GM19238 (cell line): Measurements from ENCODE around the gene WARS2.
"Not testable (repeated sequence)": the region's sequence is repeated elsewhere in the genome, so short reads cannot be mapped to it uniquely, and the experiment has no call there.

ENCODE experiments used
- DNase-seq: peaks from one replicate; pipeline ENCODE4 v3.0.0; 2011; ENCODE audit warnings: low spot score; ENCODE audit not compliant: insufficient read length

WARS2 gene

DNA sequence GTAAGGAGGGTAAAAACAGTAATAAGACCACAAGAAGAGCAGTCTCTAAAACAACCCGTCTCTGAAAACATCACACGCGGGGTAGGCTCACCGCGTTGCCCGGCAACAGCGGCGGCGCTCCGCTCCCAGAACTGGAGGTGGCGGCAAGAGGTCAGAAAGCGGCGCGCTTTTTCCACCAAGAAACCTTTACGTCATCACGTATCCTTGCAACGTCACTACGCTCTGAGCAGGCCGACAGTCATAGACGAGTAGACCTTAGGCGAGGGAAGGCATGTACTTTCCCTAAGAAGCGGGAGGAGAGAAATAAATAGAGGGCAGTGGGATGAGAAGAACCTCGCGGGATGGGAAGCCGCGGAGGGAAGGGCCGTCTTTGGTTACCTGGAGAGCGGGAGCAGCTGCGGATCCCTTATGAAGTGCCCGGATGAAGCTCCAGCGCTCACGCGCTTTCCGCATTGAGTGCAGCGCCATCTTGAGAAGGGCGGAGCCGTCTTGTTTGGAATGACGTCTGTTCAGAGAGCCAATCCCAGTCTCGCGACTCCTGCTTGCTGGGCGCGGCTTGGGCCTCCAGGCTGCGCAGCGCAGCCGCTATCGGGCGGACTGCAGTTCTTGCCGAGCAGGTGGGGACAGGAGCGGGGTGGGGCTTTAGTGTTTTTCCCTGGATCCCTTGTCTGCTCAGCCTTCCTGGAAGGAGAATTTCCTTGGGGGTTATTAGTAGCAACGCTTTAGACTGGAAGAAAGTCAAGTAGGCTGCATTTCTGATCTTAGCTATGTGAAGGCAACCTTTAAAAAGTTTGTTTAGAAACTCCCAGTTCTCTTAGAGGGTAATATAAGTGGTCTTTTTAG is at the start of gene WARS2:
TSS of gene WARS2 (minus strand) at position 477 of the 843 bp plus-strand sequence. CDS start at position 468, 9 bp downstream.
- peak; percentile 80 for DNase-seq

GRCh38 chr1:119188926-119189325 is 48.5 kb upstream of the WARS2 start:
- DNase-seq, result no peak

- DNase-seq, result no peak
Observed at GRCh38 chr1:119187416-119187815, 47.0 kb upstream of the WARS2 start.

DNA sequence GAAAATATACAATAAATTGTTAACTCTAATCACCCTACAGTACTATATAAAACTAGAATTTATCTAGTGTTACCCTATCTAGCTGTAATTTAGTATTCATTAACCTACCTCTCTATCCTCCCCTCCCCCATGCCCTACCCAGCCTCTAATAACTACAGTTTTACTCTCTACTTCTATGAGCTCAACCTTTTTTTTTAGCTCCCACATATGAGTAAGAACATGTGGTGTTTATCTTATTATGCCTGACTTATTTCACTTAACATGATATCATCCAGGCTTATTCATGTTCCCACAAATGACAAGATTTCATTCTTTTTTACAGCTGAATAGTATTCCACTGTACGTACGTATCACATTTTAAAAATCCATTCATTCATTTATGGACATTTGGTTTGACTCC is 46.0 kb upstream of the WARS2 start:
- DNase-seq, result no peak

GRCh38 chr1:119184972-119185371 is 44.5 kb upstream of the WARS2 start:
- no peak for DNase-seq

GRCh38 chr1:119181218-119181617 is 40.8 kb upstream of the WARS2 start:
- no peak for DNase-seq

DNA sequence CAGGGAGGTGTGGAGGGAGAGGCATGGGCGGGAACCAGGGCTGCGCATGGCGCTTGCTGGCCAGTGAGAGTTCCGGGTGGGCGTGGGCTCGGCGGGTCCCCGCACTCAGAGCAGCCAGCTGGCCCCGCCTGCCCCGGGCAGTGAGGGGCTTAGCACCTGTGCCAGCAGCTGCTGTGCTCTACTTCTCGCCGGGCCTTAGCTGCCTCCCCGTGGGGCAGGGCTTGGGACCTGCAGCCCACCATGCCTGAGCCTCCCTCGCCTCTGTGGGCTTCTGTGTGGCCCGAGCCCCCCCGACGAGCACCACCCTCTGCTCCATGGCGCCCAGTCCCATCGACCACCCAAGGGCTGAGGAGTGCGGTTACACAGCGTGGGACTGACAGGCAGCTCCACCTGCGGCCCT is 38.6 kb upstream of the WARS2 start:
- DNase-seq, result no peak

GRCh38 chr1:119172927-119173326 is 32.5 kb upstream of the WARS2 start:
- DNase-seq, result not testable (repeated sequence)

- DNase-seq, result not testable (repeated sequence)
Observed at GRCh38 chr1:119171381-119172010, 31.0 kb upstream of the WARS2 start.

DNA sequence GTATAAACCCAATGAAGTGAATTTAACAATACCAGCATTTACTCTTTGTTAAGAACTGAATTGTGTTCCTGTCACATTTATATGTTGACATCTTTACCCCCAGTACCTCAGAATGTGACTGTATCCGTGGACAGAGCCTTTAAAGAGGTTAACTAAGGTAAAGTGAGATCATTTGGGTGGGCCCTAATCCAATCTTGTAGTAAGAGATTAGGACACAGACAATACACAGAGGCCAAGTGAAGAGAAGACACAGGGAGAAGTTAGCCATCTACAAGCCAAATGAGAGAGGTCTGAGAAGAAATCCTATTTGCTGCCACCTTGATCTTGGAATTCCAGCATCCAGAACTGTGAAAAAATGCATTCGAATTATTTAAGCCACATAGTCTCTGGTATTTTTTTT is 22.9 kb upstream of the WARS2 start:
- no peak for DNase-seq

DNA sequence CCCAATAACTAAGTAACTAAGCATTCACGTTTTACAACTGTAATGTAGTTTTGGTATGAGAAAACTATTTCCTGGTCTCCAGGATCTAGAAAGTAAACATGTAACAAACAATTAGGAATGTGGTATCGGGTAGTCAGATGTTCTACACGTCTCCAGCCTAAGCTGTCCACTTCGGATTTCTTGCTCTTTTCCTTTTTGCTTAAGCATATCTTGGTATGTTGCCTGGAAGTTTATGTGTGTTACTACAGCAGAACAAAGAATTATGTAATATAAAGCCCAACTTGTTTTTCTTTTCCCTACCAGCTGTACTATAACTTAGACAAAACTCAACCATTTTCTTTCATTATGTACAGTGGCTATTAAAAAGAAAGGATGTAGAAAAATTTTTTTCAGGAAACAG is 20.4 kb upstream of the WARS2 start:
- no peak for DNase-seq

- DNase-seq, result no peak
Observed at GRCh38 chr1:119160409-119160808, 20.0 kb upstream of the WARS2 start.

- no peak for DNase-seq
Observed at GRCh38 chr1:119159966-119160365, 19.5 kb upstream of the WARS2 start.

- no peak for DNase-seq
Observed at GRCh38 chr1:119159111-119159510, 18.7 kb upstream of the WARS2 start.

GRCh38 chr1:119156761-119157160 is 16.3 kb upstream of the WARS2 start:
- not testable (repeated sequence) for DNase-seq

- DNase-seq, result not testable (repeated sequence)
Observed at GRCh38 chr1:119155069-119155468, 14.6 kb upstream of the WARS2 start.

- no peak for DNase-seq
Observed at GRCh38 chr1:119150150-119150549, 9.7 kb upstream of the WARS2 start.

DNA sequence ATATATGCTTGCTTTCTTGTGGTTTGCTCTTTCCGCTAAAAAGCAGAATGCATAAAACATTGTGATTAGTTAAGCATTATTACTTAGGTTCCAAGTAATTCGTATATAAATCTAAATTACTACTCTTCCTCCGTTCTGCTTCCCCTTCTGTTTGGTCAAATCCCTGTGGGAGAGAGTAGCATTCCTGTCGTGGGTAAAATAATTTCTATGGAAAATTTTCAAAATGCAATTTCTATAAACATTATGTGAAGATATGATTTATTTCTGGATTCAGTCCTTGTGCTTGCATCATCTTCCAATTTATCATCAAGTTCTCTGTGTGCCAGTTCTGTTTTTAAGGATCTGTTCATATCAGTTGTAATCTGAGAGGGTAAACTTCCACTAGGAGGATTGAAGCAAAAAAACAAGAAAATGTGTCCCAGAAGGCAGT is 7.2 kb upstream of the WARS2 start:
- no peak for DNase-seq

- no peak for DNase-seq
Observed at GRCh38 chr1:119146466-119146865, 6.0 kb upstream of the WARS2 start.

DNA sequence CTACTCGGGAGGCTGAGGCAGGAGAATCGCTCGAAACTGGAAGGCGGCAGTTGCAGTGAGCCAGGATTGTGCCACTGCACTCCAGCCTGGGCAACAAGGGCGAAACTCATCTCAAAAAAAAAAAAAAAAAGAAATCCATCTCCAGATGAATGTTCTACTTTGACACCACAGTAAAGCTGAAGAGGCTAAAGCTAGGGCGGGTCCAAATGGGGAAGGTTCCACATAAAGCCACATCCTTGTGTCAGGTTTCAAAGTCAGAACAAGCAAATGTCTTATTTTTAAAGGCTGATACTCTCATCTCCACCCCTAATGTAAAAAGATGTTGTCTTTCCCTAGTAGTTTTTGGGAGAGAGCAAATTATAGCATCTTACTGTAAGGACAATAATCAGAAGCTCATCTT is 4.4 kb upstream of the WARS2 start:
- DNase-seq, result no peak

- DNase-seq, result no peak
Observed at GRCh38 chr1:119143706-119144105, 3.3 kb upstream of the WARS2 start.

DNA sequence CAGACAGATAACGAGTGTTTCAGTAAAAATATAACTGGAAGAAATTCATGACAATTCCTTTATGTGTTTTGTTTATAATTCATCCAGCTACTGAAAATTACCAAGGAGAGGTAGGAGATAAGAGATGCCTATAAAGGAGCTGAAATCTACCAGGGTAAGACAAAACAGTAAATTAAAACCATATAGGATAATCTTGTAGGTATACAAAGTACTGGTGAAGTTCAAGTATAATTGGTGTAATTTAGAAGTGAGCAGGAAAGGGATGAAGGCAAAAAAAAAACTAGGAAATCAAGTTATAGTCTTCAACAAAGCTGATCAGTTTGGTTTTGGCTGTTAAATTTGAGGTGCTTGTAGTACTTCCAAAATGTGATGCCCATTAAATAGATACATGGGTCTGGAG is 1.2 kb upstream of the WARS2 start:
- no peak for DNase-seq

DNA sequence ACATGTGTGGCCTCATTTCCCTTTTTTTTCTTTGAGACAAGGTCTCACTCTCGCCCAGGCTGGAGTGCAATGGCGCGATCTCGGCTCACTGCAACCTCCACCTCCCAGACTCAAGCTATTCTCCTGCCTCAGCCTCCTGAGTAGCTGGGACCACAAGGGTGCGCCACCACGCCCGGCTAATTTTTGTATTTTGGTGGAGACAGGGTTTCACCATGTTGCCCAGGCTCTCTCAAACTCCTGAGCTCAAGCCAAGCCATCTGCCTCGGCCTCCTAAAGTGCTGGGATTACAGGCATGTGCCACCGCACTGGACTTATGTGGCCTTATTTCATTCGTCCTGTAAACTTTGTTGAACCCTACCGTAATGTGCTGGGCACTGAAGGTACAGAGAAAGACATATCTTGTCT is 569 bp upstream of the WARS2 start:
- DNase-seq, result no peak
